Activated T-helper 1 cell treated with Interleukin-2 at 50 U/mL for 16 hours (primary cell): Measurements from ENCODE around the gene IL1RN.

Experiments
- DNase-seq: peaks from one replicate; pipeline ENCODE4 v3.0.0-alpha.2; 2020; ENCODE audit warnings: low read depth

Gene IL1RN

DNA sequence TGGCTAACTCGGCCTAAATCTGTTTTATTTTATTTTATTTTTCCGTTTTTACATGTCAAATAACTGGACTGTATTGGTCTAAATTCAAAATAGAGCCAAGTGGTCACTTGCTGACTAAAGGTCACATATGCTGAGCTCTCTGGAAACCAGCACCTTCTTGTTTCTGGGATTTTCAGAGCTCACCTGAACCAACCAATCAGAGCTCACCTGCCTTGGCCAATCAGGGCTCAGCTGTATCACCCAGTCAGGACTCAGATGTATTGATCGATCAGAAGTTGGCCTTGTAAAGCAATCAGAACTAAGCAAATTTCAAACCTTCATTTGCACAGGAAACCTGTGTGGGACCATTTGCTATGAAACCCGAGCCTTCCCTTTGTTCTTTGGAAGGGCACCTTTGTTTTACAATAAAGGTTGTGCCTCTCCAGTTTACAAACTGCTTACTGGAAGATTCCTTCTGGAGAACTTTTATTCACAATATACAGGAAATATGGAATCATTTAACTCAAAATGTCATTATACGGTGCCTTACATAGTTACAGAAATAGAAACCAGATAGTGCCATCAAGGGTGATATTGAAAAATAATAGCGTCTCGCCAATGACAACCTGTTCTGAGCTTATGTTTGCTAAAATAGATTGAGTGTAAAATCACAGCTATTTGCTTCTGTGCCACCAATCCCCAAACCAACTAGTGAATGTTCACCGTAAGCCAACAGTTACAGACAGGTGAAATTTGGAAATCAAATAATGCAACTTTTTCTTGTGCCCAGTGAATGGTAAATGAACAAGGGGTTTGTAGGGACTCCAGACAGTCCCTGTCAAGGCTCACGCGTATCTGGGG is 29.1 kb downstream of the IL1RN start:
- DNase-seq: no peak

DNA sequence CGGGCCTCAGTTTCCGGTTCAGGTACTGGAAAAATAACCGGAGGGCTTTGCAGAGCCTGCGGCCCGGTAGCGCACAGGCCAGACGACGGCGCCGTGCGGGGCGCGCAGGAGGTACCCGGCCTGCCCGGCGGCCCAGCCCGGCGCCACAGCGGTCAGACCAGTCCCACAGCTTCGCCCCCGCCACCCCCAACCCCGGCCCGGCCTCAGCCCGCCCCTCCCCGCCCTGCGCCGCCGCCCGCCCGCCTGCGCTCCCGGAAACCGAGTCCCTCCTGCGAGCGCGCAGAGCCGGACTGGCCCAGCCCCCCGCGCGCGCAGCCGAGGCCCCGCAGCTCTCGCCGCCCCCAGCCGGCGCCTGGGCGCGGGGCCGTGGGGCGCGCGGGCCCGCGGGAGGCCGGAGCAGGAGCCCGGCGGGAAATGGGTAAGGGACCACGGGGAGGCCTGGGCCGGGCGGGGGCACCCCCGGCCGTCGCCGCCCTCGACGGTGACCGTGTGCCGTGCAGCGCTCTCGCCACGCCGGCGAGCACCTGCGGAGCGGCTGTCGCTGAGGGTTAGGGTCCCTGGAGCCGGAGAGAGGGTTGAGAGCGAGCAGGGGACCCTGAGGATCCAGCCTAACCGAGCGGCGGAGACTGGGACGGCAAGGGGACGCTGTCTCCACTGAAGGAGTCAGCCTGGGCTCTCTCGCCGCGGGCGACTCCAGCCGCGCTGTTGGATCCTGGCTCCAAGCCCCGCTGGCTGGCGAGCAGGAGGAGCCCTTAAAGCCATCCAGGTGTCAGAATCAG is 29.9 kb downstream of the IL1RN start:
- DNase-seq: no peak

DNA sequence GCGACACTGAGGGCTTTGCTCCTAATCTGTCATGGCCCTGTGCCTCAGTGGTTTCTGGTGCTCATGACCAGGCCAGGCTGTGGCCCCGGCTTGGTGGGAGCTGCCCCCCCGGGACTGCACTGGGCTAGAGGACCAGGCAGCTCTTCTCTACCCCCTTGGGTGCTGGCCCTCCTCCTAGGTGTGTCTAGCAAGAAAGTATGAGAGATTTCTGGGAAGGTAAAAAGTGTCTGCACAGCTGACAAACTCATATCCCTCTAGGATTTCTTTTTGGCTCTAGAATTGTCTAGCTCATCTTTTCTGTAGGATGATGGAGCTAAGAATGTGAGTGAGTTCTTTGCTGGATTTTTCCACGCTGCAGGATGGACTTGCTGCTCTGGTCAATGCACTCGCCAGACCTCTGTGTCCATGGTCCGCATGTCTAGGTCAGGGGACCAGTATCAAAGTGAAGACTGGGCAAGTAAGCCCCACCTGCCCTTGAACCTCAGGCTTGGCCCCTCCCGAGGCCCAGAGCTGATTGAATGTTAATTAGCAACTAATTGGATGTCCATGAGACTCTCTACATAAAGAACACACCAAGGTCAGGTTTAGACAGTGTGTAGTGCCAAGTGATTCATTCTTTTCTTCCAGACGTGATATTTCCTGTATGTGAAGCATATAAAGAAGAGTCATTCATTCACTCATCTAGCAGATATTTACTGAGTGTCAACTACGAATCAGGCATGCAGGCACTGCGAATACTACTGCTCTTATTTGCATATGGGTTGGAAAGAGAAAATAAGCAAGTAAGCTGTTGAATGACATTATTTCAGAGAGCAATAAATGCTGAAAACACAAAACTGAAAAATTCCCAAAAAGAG is 30.7 kb downstream of the IL1RN start:
- DNase-seq: no peak

- no peak for DNase-seq
Measured at GRCh38 chr2:113158884-113159553, 31.6 kb downstream of the IL1RN start.

- DNase-seq: no peak
Measured at GRCh38 chr2:113160248-113160647, 32.9 kb downstream of the IL1RN start.

- DNase-seq: no peak
Measured at GRCh38 chr2:113160962-113161361, 33.6 kb downstream of the IL1RN start.

DNA sequence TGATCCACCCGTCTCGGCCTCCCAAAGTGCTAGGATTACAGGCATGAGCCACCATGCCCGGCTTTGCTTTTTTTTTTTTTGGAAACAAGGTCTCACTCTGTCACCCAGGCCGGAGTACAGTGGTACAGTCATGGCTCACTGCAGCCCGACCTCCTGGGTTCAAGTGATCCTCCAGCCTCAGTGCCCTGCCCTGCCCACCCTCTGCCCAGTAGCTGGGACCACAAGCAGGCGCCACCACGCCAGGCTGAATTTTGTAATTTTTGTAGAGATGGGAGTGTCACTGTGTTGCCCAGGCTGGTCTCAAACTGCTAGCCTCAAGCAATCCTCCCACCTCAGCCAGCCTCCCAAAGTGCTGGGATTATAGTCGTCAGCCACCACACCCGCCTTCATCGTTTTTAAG is 34.8 kb downstream of the IL1RN start:
- DNase-seq: no peak

DNA sequence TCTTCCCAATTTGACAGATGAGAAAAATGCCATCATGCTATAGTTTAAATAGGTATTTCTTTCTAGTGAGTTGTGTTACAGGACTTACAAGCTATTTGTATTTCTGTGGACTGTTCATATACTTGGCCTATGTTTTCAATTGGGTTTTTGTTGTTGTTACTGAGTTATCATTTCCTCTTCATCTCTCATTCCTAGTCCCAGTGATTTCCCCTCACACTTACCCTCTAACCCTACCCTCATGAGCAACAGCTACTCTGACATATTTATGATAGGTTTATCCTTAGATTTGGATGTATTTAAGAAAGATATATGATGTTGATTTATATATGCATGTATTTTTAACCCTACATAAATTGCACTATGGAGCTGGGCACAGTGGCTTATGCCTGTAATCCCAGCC is 35.5 kb downstream of the IL1RN start:
- no peak for DNase-seq

DNA sequence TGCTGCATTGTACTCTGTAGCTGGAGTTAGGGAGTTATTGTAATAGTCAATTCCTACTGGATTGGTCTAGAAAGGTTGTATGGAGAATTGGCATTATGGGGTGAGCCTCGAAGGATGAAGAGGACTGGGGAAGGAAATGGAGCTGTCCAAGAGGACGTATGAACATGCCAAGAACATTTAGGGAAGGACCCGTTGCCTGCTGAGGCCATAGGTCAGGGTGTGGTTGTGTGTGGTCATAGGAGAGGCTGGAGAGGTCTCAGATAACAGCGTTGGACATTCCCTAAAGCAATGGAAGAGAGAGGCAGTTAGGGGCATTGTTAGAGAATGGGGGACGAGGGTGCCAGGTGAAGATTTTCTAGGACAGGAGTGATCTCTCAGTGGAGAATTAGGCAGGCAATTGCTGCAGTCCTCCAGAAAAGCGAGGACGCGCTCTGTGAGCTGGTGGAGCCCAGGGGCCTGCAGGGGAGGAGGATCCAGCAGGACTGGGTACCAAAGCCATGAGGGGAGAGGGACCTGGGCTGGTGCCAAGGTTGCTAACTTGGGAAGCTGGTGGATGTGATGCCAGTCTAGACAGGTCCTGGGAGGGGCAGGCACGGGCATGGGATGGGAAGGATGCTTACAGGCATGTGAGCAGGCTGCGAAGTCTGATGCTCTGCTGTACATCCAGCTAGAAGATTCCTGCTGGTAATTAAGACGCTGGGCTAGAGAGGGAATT is 37.0 kb downstream of the IL1RN start:
- no peak for DNase-seq

GRCh38 chr2:113164930-113165585 is 37.7 kb downstream of the IL1RN start:
- DNase-seq: no peak

GRCh38 chr2:113166187-113166645 is 38.8 kb downstream of the IL1RN start:
- DNase-seq: no peak

- no peak for DNase-seq
Measured at GRCh38 chr2:113167115-113167932, 39.9 kb downstream of the IL1RN start.

- DNase-seq: no peak
Measured at GRCh38 chr2:113167962-113168340, 40.6 kb downstream of the IL1RN start.

GRCh38 chr2:113169002-113169530 is 41.7 kb downstream of the IL1RN start:
- no peak for DNase-seq

- DNase-seq: no peak
Measured at GRCh38 chr2:113169586-113169985, 42.2 kb downstream of the IL1RN start.

DNA sequence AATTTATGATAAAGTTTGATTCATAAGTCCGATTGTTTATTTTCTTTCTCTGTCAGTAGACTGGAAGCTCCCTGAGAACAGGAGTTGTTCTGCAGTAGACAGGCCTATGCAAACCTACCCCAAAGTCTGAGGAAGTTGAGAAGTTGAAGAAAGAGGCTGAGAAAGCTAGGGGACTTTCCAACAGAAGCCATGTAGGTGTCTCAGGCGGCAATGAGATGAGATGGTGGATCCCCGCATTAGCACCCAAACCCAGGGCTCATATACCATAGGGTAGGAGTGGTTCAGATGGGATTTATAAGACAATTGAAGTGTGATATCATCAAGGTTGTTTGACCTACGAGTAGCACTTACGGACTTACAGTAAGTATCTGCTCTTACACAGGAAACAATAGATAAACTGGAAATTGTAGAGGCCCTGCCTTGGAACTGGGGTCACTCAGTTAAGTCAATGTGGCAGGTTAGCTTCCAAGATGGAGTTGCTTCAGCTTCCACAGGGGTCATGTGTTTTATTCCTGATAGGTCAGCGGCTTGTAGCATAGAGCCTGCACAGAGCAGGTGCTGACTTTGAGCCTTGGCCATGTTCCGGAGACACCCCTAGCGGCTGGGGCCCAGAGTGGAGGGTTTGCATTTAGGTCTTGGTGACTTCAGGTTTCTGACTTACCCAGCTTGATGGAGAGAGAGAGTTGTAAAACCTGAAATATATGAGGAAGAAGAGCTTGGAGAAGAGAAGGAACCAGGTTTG is 44.1 kb downstream of the IL1RN start:
- no peak for DNase-seq

DNA sequence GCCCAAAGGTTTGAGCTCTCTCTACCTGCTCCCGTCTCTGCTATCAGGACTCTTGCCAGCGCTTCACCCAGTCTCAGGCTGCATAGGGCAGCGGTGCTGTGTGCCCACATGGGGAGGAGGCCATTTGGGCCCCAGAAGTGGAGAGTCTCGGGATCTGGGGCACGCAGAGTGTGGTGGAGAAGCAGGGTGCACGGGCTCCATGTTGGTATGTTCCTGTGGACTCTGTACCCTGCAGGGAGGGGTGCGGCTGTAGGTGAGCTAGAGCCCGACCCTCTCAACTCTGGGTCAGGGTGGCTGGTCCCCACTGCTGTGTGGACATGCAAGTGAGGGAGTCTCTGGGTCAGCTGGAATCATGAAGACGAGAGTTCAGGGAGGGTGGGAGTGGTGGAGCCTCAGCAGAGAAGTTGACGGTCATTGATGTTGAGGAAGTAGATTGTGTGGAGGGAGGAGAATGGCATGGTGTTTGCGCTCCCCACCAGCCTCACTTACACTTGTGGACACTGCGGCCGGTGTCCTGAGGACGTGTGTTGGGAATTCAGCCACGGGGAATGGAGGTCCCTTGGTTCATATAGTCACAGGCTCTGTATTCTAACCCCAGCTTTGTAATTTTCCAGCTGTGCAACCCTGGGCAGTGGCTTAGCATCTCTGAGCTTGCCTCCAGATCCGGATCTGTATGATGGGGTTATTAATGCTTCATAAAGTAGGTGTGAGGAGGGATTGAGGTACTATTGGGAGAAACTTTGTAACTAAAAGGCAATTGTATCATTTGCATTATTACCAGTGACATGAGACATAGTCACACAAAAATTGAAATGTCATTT is 45.5 kb downstream of the IL1RN start:
- DNase-seq: no peak
